NOMO-1 treated with DMSO at 0.1 percent for 48 hours (cell line): Measurements from ENCODE around the gene MAP2K2.

Experiments used
- DNase-seq: peaks from one replicate; lab custom pipeline; 2025; ENCODE audit not compliant: unreplicated experiment; lab: John Stamatoyannopoulos, UW

Gene MAP2K2

GRCh38 chr19:4100647-4101495, 23.1 kb downstream of the MAP2K2 start:
- DNase-seq: no peak

GRCh38 chr19:4099041-4099764, 24.7 kb downstream of the MAP2K2 start:
- no peak for DNase-seq

- no peak for DNase-seq
These were observed 25.4 kb downstream of the MAP2K2 start for GRCh38 chr19:4098493-4098892.

DNA sequence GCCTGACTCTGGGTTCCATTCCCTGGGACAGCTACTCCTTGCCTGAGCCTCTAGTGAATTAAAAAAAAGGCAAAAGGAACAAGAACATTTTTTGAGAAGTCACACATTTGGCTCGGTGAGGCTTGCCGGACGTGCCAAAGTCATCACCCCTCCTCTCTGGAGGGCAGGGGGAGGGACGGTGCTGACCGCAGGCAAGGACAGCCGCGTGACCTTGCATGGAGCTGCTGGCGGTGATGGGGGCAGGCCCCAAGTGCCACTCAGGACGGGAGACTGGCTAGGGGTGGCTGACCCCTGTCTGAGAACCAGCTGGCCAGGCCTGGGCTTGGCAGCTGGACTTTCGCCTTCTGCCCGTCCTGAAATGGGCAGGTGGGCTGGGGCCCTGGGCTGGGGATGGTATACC, 26.4 kb downstream of the MAP2K2 start:
- DNase-seq: no peak

DNA sequence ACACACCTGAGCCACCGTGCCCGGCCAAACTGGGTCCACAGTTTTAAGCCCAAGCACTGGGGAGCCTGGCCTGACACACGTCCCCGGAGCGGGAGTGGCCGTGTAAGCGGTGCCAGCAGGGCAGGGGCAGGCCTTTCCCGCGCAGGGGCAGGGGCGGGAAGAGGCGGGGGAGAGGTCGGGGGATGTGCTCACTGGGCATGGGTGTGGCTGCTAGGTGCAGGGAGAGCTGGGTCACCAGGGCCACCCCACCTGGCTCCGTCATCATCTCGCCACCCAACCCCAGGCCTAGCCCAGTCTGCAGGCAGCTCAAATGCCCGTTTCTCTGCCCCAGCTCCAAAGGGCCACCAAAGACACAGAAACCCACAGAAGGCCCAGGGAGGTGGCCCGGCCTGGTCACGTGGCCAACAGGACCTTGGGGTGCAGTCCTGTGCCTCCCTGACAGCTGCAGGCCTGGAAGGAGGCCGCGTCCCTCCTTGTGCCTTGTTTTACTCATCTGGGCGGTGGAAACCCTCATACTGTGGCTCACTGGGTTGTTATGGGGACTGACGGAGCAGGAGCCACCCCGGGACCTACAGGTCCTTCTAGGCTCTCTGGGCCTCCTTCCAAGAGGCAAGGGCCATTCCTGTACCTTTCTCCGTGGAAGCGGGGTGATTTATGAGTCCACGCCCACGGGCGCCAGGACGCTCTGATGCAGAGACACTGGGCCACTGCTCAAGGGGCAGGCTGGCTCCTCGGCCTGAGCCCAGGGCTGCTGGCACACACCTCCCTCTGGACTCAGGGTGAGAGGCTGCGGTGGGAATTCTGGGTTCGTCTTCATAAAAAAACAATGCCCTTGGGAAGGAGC, 27.7 kb downstream of the MAP2K2 start:
- no peak for DNase-seq

DNA sequence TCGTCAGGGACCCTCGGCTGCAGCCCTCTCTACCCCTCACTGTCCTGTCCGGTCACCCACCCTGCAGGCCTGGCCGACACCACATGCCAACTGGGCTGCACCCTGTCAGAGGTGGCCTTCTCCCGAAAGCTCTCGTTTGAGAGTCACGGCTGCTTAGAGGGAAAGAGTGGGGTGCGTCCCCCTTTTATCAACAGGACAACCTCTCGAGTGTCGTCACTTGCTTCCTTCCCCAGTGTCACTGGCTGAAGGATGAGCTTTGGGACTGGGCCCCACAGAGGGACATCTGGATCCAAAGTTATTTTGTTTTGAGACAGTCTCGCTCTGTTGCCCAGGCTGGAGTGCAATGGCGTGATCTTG, 28.5 kb downstream of the MAP2K2 start:
- no peak for DNase-seq

- DNase-seq: no peak
These were observed 29.0 kb downstream of the MAP2K2 start for GRCh38 chr19:4094761-4095487.

- DNase-seq: no peak
These were observed 29.6 kb downstream of the MAP2K2 start for GRCh38 chr19:4094291-4094690.

GRCh38 chr19:4093643-4094175, 30.2 kb downstream of the MAP2K2 start:
- DNase-seq: no peak

GRCh38 chr19:4090356-4091220, 33.3 kb downstream of the MAP2K2 start:
- DNase-seq: no peak

DNA sequence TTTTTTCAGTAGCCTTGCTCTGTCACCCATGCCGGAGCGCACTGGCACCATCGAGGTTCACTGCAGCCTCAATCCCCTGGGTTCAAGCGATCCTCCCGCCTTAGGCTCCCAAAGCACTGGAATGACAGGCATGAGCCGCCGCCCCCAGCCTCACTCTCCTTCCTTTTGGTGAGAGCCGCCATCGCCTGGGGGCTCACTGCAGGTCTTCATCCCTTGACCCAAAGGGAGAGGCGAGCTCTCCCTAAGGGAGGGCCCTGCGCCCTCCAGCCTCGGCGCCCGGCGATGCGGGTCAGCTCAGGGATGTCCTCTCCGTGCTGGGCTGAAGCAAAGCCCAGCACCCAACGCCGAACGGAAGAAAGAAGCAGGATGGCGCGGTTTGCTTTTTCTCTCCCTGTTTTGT, 34.0 kb downstream of the MAP2K2 start:
- DNase-seq: no peak

DNA sequence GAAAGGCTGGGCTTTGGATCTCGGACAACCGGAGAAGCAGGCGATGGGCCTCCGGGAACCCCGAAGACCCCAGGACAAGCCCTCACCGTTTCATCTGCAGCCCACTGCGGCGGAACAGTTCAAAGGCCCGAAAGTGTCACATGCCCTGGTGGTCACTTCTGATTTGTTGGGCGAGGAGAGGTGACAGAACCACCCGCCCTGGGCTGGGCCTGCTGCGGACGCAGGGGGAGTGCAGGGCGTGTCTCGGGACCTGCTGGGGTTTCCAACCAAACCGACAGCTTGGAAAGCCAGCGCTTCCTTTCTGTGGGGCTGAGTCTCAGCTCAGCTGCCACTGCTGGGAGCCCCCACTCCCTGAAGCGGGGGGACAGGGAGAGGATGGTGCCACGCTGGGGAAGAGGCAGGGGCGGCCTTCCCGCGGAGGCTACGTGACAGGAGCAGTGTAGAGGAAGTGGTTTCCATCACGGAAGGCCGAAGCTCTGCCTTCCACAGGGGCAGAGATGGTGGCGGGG, 34.5 kb downstream of the MAP2K2 start:
- DNase-seq: no peak

DNA sequence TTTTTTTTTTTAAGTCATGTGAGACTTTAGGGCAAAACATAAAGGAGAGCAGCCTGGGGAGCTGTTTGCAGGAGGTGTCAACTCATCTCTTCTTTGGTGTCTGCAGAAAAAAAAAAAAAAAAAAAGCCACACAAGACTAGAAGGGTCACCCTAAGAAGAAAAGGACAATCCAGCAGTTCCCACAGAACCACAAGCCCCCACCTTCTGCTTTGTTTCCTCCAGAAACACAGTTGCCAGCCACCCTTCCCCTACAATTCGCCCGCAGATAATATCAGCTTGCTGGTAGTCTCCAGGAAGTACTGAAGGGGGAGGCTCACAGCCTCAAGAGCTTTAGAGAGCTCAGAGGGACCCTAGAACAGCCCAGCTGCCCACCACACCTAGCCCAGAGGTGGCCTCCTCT, 34.9 kb downstream of the MAP2K2 start:
- no peak for DNase-seq

- no peak for DNase-seq
These were observed 35.9 kb downstream of the MAP2K2 start for GRCh38 chr19:4087787-4088679.

- DNase-seq: no peak
These were observed 37.5 kb downstream of the MAP2K2 start for GRCh38 chr19:4086411-4086867.

DNA sequence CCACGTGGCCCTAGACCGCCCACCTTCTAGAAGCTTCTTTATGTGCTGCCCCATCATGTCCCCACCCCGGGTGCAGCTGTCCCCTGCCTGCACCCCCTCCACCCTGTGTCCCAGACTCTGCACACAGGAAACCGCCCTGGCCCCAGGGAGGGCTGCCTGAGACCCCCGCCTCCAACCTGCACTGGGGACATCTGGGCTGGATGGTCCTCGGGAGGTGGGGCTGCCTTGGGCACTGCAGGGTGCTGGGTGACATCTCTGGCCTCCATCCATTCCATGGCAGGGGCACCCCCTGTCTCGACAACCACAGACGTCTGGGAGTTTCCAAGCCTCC, 39.4 kb downstream of the MAP2K2 start:
- no peak for DNase-seq

GRCh38 chr19:4083677-4084546, 40.0 kb downstream of the MAP2K2 start:
- DNase-seq: no peak

DNA sequence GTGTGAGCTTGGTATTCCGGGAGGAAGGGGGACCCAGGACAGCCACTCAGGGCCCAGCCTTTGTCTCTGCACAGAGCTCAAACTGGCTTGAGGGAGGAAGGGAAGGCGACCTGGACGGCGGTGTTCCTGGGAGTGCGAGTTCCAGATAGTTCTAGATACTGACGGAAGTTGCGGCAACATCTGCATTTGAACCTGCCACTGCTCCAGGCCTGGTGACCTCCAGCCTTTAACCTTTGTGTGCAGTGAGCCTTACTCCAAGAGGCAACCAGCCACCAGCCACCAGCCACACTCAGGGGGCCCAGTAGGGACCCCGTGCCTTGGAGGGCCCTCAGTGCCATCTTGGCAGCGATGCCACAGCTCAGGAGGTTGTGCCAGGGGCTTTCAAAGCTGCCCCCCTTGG, 41.8 kb downstream of the MAP2K2 start:
- DNase-seq: no peak
